ENCODE measurements around the gene BPIFB3. TPM values are rescaled to one million over a fixed set of nuclear protein-coding genes. Genes with fewer than 3 reads are reported as not detected.
"Not testable (repeated sequence)": the region's sequence is repeated elsewhere in the genome, so short reads cannot be mapped to it uniquely, and the experiment has no call there.

Gene BPIFB3
- total RNA-seq, 4 donors from 2014 or later, result not detected

DNA sequence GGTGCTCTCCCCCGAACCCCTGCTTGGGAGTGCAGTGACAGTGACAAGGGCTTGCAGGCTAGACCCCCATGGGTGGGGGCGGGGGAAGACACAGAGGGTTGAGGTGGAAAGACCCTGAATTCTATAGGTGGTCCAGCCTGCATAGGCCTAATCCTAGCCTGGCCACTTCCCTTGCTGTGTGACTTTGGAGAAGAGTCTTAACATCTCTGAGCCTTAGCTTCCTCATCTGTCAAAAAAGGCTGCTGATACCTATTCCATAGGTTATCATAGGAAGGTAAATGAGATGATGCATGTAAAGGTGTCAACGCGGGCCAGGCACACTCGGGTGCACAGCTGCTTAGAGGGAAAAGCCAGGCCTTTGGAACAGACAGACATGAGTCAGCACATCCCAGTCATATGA, 41.5 kb downstream of the BPIFB3 start:
- Histone ChIP-seq H3K36me3 (no peaks in the 10 kb centered on the region), H3K9me3 (no peaks in the 10 kb centered on the region), H3K4me3 (no peak overlapping the region), H3K27me3 (no peaks in the 10 kb centered on the region), H3K4me1 (no peaks in the 10 kb centered on the region), H3K27ac (no peak overlapping the region)
- TF ChIP-seq, protein P1, sequence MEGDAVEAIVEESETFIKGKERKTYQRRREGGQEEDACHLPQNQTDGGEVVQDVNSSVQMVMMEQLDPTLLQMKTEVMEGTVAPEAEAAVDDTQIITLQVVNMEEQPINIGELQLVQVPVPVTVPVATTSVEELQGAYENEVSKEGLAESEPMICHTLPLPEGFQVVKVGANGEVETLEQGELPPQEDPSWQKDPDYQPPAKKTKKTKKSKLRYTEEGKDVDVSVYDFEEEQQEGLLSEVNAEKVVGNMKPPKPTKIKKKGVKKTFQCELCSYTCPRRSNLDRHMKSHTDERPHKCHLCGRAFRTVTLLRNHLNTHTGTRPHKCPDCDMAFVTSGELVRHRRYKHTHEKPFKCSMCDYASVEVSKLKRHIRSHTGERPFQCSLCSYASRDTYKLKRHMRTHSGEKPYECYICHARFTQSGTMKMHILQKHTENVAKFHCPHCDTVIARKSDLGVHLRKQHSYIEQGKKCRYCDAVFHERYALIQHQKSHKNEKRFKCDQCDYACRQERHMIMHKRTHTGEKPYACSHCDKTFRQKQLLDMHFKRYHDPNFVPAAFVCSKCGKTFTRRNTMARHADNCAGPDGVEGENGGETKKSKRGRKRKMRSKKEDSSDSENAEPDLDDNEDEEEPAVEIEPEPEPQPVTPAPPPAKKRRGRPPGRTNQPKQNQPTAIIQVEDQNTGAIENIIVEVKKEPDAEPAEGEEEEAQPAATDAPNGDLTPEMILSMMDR (IDR thresholded peaks at IDR 0.05), result no peak
- TF ChIP-seq POLR2A (IDR thresholded peaks at IDR 0.05), result no peak
- intact Hi-C loops (cut with DNase I; ENCODE audit: low total_unique reads), result no loop called here
- no peak for DNase-seq

DNA sequence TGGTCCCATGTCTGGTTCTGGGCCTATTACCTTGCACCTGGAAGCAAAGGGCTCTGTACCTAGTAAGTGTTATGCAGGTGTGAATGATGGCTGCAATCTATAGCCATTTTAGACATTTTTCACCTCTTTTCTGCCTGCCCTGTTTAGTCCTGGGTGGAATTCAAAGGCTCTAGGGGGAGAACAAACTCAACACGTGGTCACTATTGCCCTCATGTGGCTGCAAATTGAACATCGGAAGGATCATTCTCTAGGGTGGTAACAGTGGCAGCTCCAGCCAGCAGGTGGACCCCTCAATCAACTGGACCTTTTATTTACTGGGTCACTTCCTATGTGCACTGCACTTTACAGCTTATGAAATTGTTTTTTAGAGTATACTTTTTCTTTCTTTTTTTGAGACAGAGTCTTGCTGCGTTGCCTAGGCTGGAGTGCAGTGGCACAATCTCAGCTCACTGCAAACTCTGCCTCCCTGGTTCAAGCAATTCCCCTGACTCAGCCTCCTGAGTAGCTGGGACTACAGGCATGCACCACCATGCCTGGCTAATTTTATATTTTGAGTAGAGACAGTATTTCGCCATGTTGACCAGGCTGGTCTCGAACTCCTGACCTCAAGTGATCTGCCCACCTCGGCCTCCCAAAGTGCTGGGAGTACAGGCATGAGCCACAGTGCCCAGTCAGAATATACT, 42.3 kb downstream of the BPIFB3 start:
- intact Hi-C loops (cut with DNase I; ENCODE audit: low total_unique reads); H3K36me3 ChIP-seq; H3K4me3 ChIP-seq; H3K9me3 ChIP-seq; DNase-seq; H3K27me3 ChIP-seq; H3K4me1 ChIP-seq; H3K27ac ChIP-seq: not testable (repeated sequence)
- TF ChIP-seq, protein P1 (IDR thresholded peaks at IDR 0.05), result peak in 2 of 4 experiments; percentile 21 to 25

DNA sequence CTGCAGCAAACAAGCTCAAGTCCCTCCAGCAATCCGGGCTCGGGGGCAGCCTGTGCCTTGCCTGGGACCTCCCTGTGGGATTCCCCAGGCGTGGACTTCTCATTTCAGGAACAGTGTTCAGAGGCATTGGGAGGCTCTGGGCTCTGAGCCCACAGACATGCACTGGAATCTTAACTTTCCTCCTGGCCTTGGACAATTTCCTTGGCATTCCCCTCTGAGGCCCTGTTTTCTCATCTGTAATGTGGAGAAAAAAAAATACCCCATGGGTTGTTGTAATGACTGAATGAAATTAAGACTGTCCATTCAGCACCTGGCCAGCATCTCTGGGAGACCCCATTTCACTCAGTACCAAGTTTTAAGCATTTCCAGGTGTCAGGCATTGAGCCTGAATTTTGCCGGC, 43.3 kb downstream of the BPIFB3 start:
- H3K27me3 ChIP-seq, result no peaks in the 10 kb centered on the region
- H3K4me3 ChIP-seq, result no peak overlapping the region
- H3K36me3 ChIP-seq, result no peaks in the 10 kb centered on the region
- no peaks in the 10 kb centered on the region for H3K4me1 ChIP-seq
- DNase-seq, result no peak
- no peaks in the 10 kb centered on the region for H3K9me3 ChIP-seq
- intact Hi-C loops (cut with DNase I; ENCODE audit: low total_unique reads), result no loop called here
- H3K27ac ChIP-seq, result no peak overlapping the region
- no peak for TF ChIP-seq POLR2A (IDR thresholded peaks at IDR 0.05)
- TF ChIP-seq, protein P1 (IDR thresholded peaks at IDR 0.05), result no peak

DNA sequence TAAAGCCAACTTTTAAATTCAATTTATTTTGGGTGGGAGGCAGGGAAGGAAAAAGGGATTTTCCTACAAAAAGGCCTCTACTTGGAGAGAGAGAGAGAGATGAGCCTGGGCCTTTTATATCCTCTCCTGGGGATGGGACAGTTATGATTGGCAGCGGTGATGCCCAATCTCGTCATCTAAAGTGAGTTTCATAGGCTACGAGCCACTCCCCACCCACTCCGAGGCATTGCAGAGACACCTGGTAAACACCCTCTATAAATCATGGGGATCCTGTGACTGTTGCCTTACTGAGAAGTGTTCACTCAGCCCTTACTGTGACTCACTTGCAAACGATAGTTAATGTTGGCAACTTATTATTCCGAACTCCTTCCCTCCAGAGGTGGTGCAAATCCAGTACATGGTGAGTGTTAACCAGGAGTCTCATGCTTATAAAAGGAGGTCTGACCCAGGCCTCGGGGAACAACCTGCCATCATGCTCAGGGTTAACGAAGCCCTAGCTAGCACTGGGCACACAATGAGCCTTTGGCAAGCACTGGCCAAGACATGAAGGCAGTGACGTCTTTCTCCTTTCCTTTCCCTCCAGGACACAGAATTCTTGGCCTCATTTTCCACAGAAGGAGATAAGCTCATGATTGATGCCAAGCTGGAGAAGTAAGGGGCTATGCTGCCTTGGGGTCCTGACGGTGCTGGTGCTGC, 46.3 kb downstream of the BPIFB3 start:
- TF ChIP-seq POLR2A (IDR thresholded peaks at IDR 0.05), result no peak
- TF ChIP-seq, protein P1 (IDR thresholded peaks at IDR 0.05), result no peak
- Histone ChIP-seq H3K27me3 (no peaks in the 10 kb centered on the region), H3K36me3 (no peaks in the 10 kb centered on the region), H3K4me3 (no peak overlapping the region), H3K27ac (no peak overlapping the region), H3K4me1 (no peaks in the 10 kb centered on the region), H3K9me3 (no peaks in the 10 kb centered on the region)
- intact Hi-C loops (cut with DNase I; ENCODE audit: low total_unique reads), result no loop called here
- no peak for DNase-seq

DNA sequence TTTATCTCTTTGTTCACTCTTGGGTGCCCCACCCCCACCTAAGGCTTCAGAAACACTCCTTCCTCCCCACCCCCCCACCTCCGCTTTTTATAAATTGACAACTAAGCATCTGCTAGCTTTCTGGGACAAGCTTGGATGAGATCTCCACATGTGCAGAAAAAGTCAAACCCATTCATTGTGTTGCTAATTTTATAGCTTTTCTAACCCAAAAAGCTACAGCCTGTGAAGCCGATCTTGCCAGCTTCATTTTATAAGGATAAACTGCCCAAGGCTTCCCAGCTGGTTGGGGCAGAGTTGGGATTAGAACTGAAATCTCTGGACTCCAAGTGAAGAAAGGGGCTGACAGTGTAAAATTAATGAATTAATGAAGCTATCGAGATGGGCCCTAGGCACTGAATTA, 49.9 kb downstream of the BPIFB3 start:
- Histone ChIP-seq H3K4me1 (no peaks in the 10 kb centered on the region), H3K27me3 (no peaks in the 10 kb centered on the region), H3K4me3 (no peak overlapping the region), H3K36me3 (no peaks in the 10 kb centered on the region), H3K27ac (no peak overlapping the region), H3K9me3 (no peaks in the 10 kb centered on the region)
- intact Hi-C loops (cut with DNase I; ENCODE audit: low total_unique reads), result no loop called here
- DNase-seq, result no peak
- no peak for TF ChIP-seq POLR2A (IDR thresholded peaks at IDR 0.05)
- TF ChIP-seq, protein P1 (IDR thresholded peaks at IDR 0.05), result no peak

Data from uterus (tissue), 4 donors.